Measurements from ENCODE around the gene UAP1. TPM values are rescaled to one million over a fixed set of nuclear protein-coding genes. Genes with fewer than 3 reads are reported as not detected.

Gene UAP1
- total RNA-seq, 1 experiment from 2014 or later, result 26.9 TPM

DNA sequence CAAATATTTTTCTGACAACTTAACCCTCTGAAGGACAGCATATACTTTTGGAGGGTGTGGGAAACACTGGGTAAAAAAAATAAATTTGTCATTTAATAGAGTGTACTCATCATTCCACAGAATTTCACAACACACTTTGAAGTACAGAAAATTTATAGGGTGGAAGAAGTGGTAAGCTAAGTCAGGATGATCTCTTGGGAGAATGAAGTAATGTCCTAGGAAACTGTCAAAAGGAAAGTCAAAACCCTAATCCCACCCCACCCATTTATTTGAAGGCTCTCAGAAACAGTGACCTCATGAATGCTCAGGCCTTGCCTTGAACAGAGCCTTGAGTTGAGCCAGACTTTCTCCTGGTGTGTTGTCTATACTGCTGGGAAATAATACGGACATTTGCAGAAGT, 7.3 kb upstream of the UAP1 start:
- Mint-ChIP-seq H3K36me3 (ENCODE audit: insufficient read depth in 1 of 3, low read depth in 3 of 3) (no peaks in the 10 kb centered on the region), H3K9me3 (no peaks in the 10 kb centered on the region), H3K4me3 (no peak overlapping the region), H3K27ac (no peak overlapping the region), H3K27me3 (ENCODE audit: low read depth) (no peaks in the 10 kb centered on the region), H3K4me1 (peaks cover 4 to 7% of the 10 kb centered on the region in 2 experiments; a peak in 3 of 4 replicates)
- no peaks in the 10 kb centered on the region for H3K23me2 ChIP-seq (ENCODE audit: insufficient read length, low read depth, low read length, poor library complexity, severe bottlenecking)
- no peaks in the 10 kb centered on the region for H3K79me2 ChIP-seq (ENCODE audit: insufficient read depth, low read length)
- no peak overlapping the region for H3T11ph ChIP-seq (ENCODE audit: low read length)
- H4K91ac ChIP-seq (ENCODE audit: insufficient read length, low read depth, low read length), result no peak overlapping the region
- no peaks in the 10 kb centered on the region for H3K9me3 ChIP-seq (ENCODE audit: control insufficient read depth, low read depth, low read length)
- no peak overlapping the region for H2AFZ ChIP-seq (ENCODE audit: low read length)
- no peak overlapping the region for H3K4me2 ChIP-seq (ENCODE audit: insufficient read depth, insufficient read length, low read length)
- H3K27ac ChIP-seq (ENCODE audit: insufficient read length, low read depth, low read length), result no peak overlapping the region
- no peak overlapping the region for H3K4ac ChIP-seq (ENCODE audit: low read depth, low read length)
- no peaks in the 10 kb centered on the region for H3K27me3 ChIP-seq (ENCODE audit: insufficient read depth, low read length)
- no CpG with 5 or more reads among the region's 1 CpG for WGBS (ENCODE audit: extremely low coverage, insufficient read length, low lambda C conversion rate)
- no peak overlapping the region for H3K23ac ChIP-seq (ENCODE audit: insufficient read length, low read depth, low read length)
- H2BK12ac ChIP-seq (ENCODE audit: insufficient read length, low read depth, low read length), result no peak overlapping the region
- no peak overlapping the region for H2BK20ac ChIP-seq (ENCODE audit: low read depth, low read length, poor library complexity, severe bottlenecking)
- no peak overlapping the region for H3K56ac ChIP-seq (ENCODE audit: insufficient read length, low read depth, low read length)
- H2BK120ac ChIP-seq (ENCODE audit: low read depth, low read length, poor library complexity, severe bottlenecking), result no peak overlapping the region
- no peak overlapping the region for H3K14ac ChIP-seq (ENCODE audit: insufficient read depth, low read length)
- H2AK5ac ChIP-seq (ENCODE audit: insufficient read length, low read length), result no peak overlapping the region
- H2BK15ac ChIP-seq (ENCODE audit: low read depth, low read length), result no peak overlapping the region
- H3K79me1 ChIP-seq (ENCODE audit: insufficient read depth, low read depth, low read length, poor library complexity, severe bottlenecking), result no peaks in the 10 kb centered on the region
- no peak overlapping the region for H2BK5ac ChIP-seq (ENCODE audit: insufficient read length, low read length)
- H3K9ac ChIP-seq (ENCODE audit: extremely low read depth, insufficient read length, low read length), result no peak overlapping the region
- TF ChIP-seq CTCF (conservative IDR thresholded peaks at IDR 0.05), result no peak
- DNase-seq, result no peak
- H4K8ac ChIP-seq (replicated peaks; ENCODE audit: insufficient read length, low read depth, low read length), result no peak overlapping the region
- no peaks in the 10 kb centered on the region for H4K20me1 ChIP-seq (ENCODE audit: control insufficient read depth, insufficient read depth, insufficient read length)
- H4K5ac ChIP-seq (ENCODE audit: insufficient read length, low read depth, low read length), result no peak overlapping the region
- no peak overlapping the region for H3K18ac ChIP-seq (ENCODE audit: insufficient read length, low read depth, low read length)
- H3K4me1 ChIP-seq (ENCODE audit: insufficient read depth, low read length), result no peaks in the 10 kb centered on the region

Measured in H9 (cell line).